Thymus (tissue), 11 donors: ENCODE measurements around the gene TTYH1. TPM values are rescaled to one million over a fixed set of nuclear protein-coding genes. Genes with fewer than 3 reads are reported as not detected.

Experiments used
- DNase-seq, 9 donors: peaks; one replicate each; pipeline ENCODE4 v3.0.0-alpha.2; 2013; ENCODE audit warnings: low spot score in 9 of 9, low read depth in 6 of 9, missing footprints in 1 of 9
- H3K27ac ChIP-seq, 2 donors: one replicate each; pipeline ENCODE4 v1.5.1; 2013; ENCODE audit warnings: control low read depth in 1 of 2, low read depth in 1 of 2, low read length in 1 of 2, mild to moderate bottlenecking in 1 of 2, moderate library complexity in 1 of 2
- H3K27me3 ChIP-seq, 2 donors: one replicate each; pipeline ENCODE4 v1.5.1; 2013; ENCODE audit warnings: low read length in 1 of 2; ENCODE audit not compliant: control insufficient read depth in 2 of 2, insufficient read depth in 1 of 2
- H3K36me3 ChIP-seq, 2 donors: one replicate each; pipeline ENCODE4 v1.5.1; 2013; ENCODE audit warnings: low read length in 1 of 2, mild to moderate bottlenecking in 1 of 2, moderate library complexity in 1 of 2; ENCODE audit not compliant: control insufficient read depth in 2 of 2, insufficient read depth in 2 of 2
- H3K4me1 ChIP-seq, 2 donors: one replicate each; pipeline ENCODE4 v1.5.1; 2013; ENCODE audit warnings: low read length in 2 of 2; ENCODE audit not compliant: control insufficient read depth in 2 of 2, insufficient read depth in 2 of 2
- H3K4me3 ChIP-seq, 2 donors: one replicate each; pipeline ENCODE4 v1.5.1; 2013; ENCODE audit warnings: low read length in 2 of 2, control low read depth in 1 of 2, mild to moderate bottlenecking in 1 of 2
- H3K9me3 ChIP-seq, 2 donors: one replicate each; pipeline ENCODE4 v1.5.1; 2013; ENCODE audit warnings: low read length in 1 of 2, mild to moderate bottlenecking in 1 of 2; ENCODE audit not compliant: control insufficient read depth in 2 of 2, insufficient read depth in 1 of 2
- WGBS: extraction: QIAGEN DNeasy Blood & Tissue Kit; methylation state at CpG from one replicate; pipeline ENCODE4 v1.1.7; 2013; 5-methylcytosine and 5-hydroxymethylcytosine counted together
- polyA plus RNA-seq: library from polyadenylated mRNA; stranded (reverse); fragments of 200-250 nt; gene quantifications from one replicate; pipeline ENCODE4 v1.2.3, GENCODE V29; 2013
- total RNA-seq: library from RNA; stranded (reverse); fragments of 120-200 nt; gene quantifications from one replicate; pipeline ENCODE4 v1.2.4, GENCODE V29; 2013
- donor health status: healthy.

Gene TTYH1
- total and polyA plus RNA-seq, 2 donors = 0.43 to 0.61 TPM

- WGBS = 71% methylated on average over 5 of the region's 5 CpGs
- Histone ChIP-seq H3K9me3 (no peaks in the 10 kb centered on the region), H3K27me3 (peaks cover 2 to 5% of the 10 kb centered on the region in 2 donors), H3K4me1 (no peaks in the 10 kb centered on the region), H3K4me3 (no peak overlapping the region), H3K36me3 (no peaks in the 10 kb centered on the region), H3K27ac (no peak overlapping the region)
- no peak for DNase-seq
Measured at GRCh38 chr19:54485851-54486250, 70.6 kb downstream of the TTYH1 start.

Other genes with a start within 250 kb of the TTYH1 start
- gene TMC4, start 242.3 kb upstream of the TTYH1 start, total RNA-seq = 2.1 TPM
- gene TMC4, start 242.3 kb upstream of the TTYH1 start, polyA plus RNA-seq = 15.4 TPM
- gene MBOAT7, start 225.9 kb upstream of the TTYH1 start, total RNA-seq = 8.2 TPM
- 24.6 TPM for gene MBOAT7, start 225.9 kb upstream of the TTYH1 start, polyA plus RNA-seq
- gene TSEN34, start 224.2 kb upstream of the TTYH1 start, total RNA-seq = 24.1 TPM
- 38.8 TPM for gene TSEN34, start 224.2 kb upstream of the TTYH1 start, polyA plus RNA-seq
- gene RPS9, start 214.6 kb upstream of the TTYH1 start, total RNA-seq = 2,697 TPM
- 3,716 TPM for gene RPS9, start 214.6 kb upstream of the TTYH1 start, polyA plus RNA-seq
- gene LILRB3, start 192.5 kb upstream of the TTYH1 start, total RNA-seq = 1.1 TPM
- 15.5 TPM for gene LILRB3, start 192.5 kb upstream of the TTYH1 start, polyA plus RNA-seq
- 0.61 TPM for gene LILRA6, start 172.7 kb upstream of the TTYH1 start, total RNA-seq
- gene LILRA6, start 172.7 kb upstream of the TTYH1 start, polyA plus RNA-seq = 3.9 TPM
- 1.3 TPM for gene LILRB5, start 158.2 kb upstream of the TTYH1 start, total RNA-seq
- 8.3 TPM for gene LILRB5, start 158.2 kb upstream of the TTYH1 start, polyA plus RNA-seq
- gene LILRB2, start 134.4 kb upstream of the TTYH1 start, total RNA-seq = 0.90 TPM
- 7.3 TPM for gene LILRB2, start 134.4 kb upstream of the TTYH1 start, polyA plus RNA-seq
- gene LILRA5, start 102.3 kb upstream of the TTYH1 start, total RNA-seq = 1.5 TPM
- 9.2 TPM for gene LILRA5, start 102.3 kb upstream of the TTYH1 start, polyA plus RNA-seq
- gene LILRA4, start 76.3 kb upstream of the TTYH1 start, total RNA-seq = 2.5 TPM
- gene LILRA4, start 76.3 kb upstream of the TTYH1 start, polyA plus RNA-seq = 0.89 TPM
- 127 TPM for gene LAIR1, start 50.5 kb upstream of the TTYH1 start, total RNA-seq
- 128 TPM for gene LAIR1, start 50.5 kb upstream of the TTYH1 start, polyA plus RNA-seq
- gene LENG8, start 33.7 kb downstream of the TTYH1 start, total RNA-seq = 12.7 TPM
- 151 TPM for gene LENG8, start 33.7 kb downstream of the TTYH1 start, polyA plus RNA-seq
- 2.1 TPM for gene LENG9, start 48.3 kb downstream of the TTYH1 start, total RNA-seq
- gene LENG9, start 48.3 kb downstream of the TTYH1 start, polyA plus RNA-seq = 2.2 TPM
- gene CDC42EP5, start 57.8 kb downstream of the TTYH1 start, total RNA-seq = 11.0 TPM
- 5.2 TPM for gene CDC42EP5, start 57.8 kb downstream of the TTYH1 start, polyA plus RNA-seq
- 3.2 TPM for gene LAIR2, start 87.4 kb downstream of the TTYH1 start, total RNA-seq
- 18.5 TPM for gene LAIR2, start 87.4 kb downstream of the TTYH1 start, polyA plus RNA-seq
- 1.3 TPM for gene LILRA2, start 158.3 kb downstream of the TTYH1 start, total RNA-seq
- gene LILRA2, start 158.3 kb downstream of the TTYH1 start, polyA plus RNA-seq = 3.2 TPM
- 0.33 TPM for gene LILRA1, start 178.2 kb downstream of the TTYH1 start, total RNA-seq
- gene LILRA1, start 178.2 kb downstream of the TTYH1 start, polyA plus RNA-seq = 0.32 TPM
- gene LILRB1, start 215.0 kb downstream of the TTYH1 start, total RNA-seq = 0.94 TPM
- 5.8 TPM for gene LILRB1, start 215.0 kb downstream of the TTYH1 start, polyA plus RNA-seq
- gene LILRB4, start 247.5 kb downstream of the TTYH1 start, total RNA-seq = 4.2 TPM
- 14.4 TPM for gene LILRB4, start 247.5 kb downstream of the TTYH1 start, polyA plus RNA-seq